SK-N-SH (cell line): Measurements from ENCODE around the gene CPVL. TPM values are rescaled to one million over a fixed set of nuclear protein-coding genes. Genes with fewer than 3 reads are reported as not detected.

Experiments used
- CTCF ChIA-PET: fragments of 300-600, 350-600 bp; formaldehyde crosslinking; extraction: SDS; loops from one replicate; lab custom pipeline; 2021; lab: Yijun Ruan, JAX
- POLR2A ChIA-PET: fragments of 350-600 bp; sonication (Branson Sonifier 250); formaldehyde crosslinking; extraction: SDS; loops from one replicate; lab custom pipeline; 2020; ENCODE audit warnings: antibody characterized with exemption, inconsistent platforms; lab: Yijun Ruan, JAX
- DNase-seq: peaks from one replicate; pipeline ENCODE4 v3.0.0; 2012
- H2AFZ ChIP-seq: fragments of 200-600 bp; sonication (generic); 2 replicates; pipeline ENCODE4 v1.8.1; 2016; ENCODE audit warnings: antibody characterized with exemption, mild to moderate bottlenecking, low read depth
- H3F3A ChIP-seq: fragments of 200-600 bp; sonication (generic); replicated peaks from 2 replicates; pipeline ENCODE3; 2016; ENCODE audit warnings: antibody characterized with exemption, mild to moderate bottlenecking; ENCODE audit not compliant: insufficient read depth
- H3K27ac ChIP-seq, 2 experiments: fragments of 200-500 bp in 1 of 2; fragments of 200-600 bp in 1 of 2; sonication (Bioruptor generic) in 1 of 2; sonication (generic), shearing (Covaris generic) in 1 of 2; 2 replicates each; pipeline versions ENCODE4 v1.5.1 to v1.6.1; 2014 to 2016; ENCODE audit warnings: low read depth in 2 of 2, inconsistent platforms in 1 of 2, low read length in 1 of 2, mild to moderate bottlenecking in 1 of 2, mixed read lengths in 1 of 2
- H3K27me3 ChIP-seq: fragments of 200-600 bp; sonication (generic), shearing (Covaris generic); 2 replicates; pipeline ENCODE4 v1.6.1; 2016; ENCODE audit warnings: mixed run types; ENCODE audit not compliant: insufficient read depth
- H3K36me3 ChIP-seq, 2 experiments: fragments of 200-500 bp in 1 of 2; fragments of 200-600 bp in 1 of 2; sonication (Bioruptor generic) in 1 of 2; sonication (generic) in 1 of 2; replicated peaks in 1 of 2; 2 replicates each; pipeline versions ENCODE3 to v1.5.1; 2014 to 2016; ENCODE audit warnings: low read length in 1 of 2, mild to moderate bottlenecking in 1 of 2; ENCODE audit not compliant: insufficient read depth in 2 of 2, control insufficient read depth in 1 of 2
- H3K4me1 ChIP-seq, 2 experiments: fragments of 200-500 bp in 1 of 2; fragments of 200-600 bp in 1 of 2; sonication (Bioruptor generic) in 1 of 2; sonication (generic), shearing (Covaris generic) in 1 of 2; 2 replicates each; pipeline versions ENCODE4 v1.5.1 to v1.6.1; 2014 to 2016; ENCODE audit warnings: low read depth in 1 of 2, low read length in 1 of 2, mixed run types in 1 of 2; ENCODE audit not compliant: insufficient read depth in 2 of 2, control insufficient read depth in 1 of 2
- H3K4me2 ChIP-seq: fragments of 200-600 bp; sonication (generic), shearing (Covaris generic); 2 replicates; pipeline ENCODE4 v1.6.1; 2017; ENCODE audit warnings: mixed run types
- H3K4me3 ChIP-seq, 2 experiments: fragments of 200-500 bp in 1 of 2; fragments of 200-600 bp in 1 of 2; sonication (Bioruptor generic) in 1 of 2; sonication (generic), shearing (Covaris generic) in 1 of 2; 2 replicates each; pipeline versions ENCODE4 v1.5.1 to v1.8.1; 2014 to 2016; ENCODE audit warnings: low read depth in 2 of 2, inconsistent platforms in 1 of 2, low read length in 1 of 2, mild to moderate bottlenecking in 1 of 2, mixed read lengths in 1 of 2, moderate library complexity in 1 of 2
- H3K79me2 ChIP-seq: fragments of 200-600 bp; sonication (generic); 2 replicates; pipeline ENCODE4 v1.8.1; 2017; ENCODE audit warnings: mild to moderate bottlenecking; ENCODE audit not compliant: insufficient read depth
- H3K9ac ChIP-seq: fragments of 200-600 bp; sonication (generic); 2 replicates; pipeline ENCODE4 v1.6.1; 2017; ENCODE audit warnings: mixed run types
- H3K9me2 ChIP-seq: fragments of 200-600 bp; sonication (generic); 2 replicates; pipeline ENCODE4 v1.6.1; 2017; ENCODE audit warnings: mixed run types
- H3K9me3 ChIP-seq: fragments of 200-600 bp; sonication (generic); 2 replicates; pipeline ENCODE4 v1.6.1; 2017; ENCODE audit warnings: mixed run types, mild to moderate bottlenecking, moderate library complexity
- H4K20me1 ChIP-seq: fragments of 200-600 bp; sonication (generic); 2 replicates; pipeline ENCODE4 v1.6.1; 2017; ENCODE audit warnings: mild to moderate bottlenecking, mixed run types; ENCODE audit not compliant: insufficient read depth
- EP300 ChIP-seq, 2 experiments: IDR thresholded peaks; 2 replicates each; pipeline versions ENCODE4 v1.4.0 to v1.6.1; 2012; ENCODE audit warnings: borderline replicate concordance in 1 of 2, low read depth in 1 of 2, low read length in 1 of 2
- FOSL2 ChIP-seq: IDR thresholded peaks from 2 replicates; pipeline ENCODE4 v1.4.0; 2012; ENCODE audit warnings: low read depth, mild to moderate bottlenecking, moderate library complexity, borderline replicate concordance
- FOXJ3 ChIP-seq: sonication (generic); formaldehyde crosslinking; IDR thresholded peaks from 2 replicates; pipeline ENCODE4 v1.5.1; 2020; ENCODE audit warnings: mild to moderate bottlenecking, missing genetic modification reagents
- GATA2 ChIP-seq: sonication (generic); formaldehyde crosslinking; IDR thresholded peaks from 2 replicates; pipeline ENCODE4 v1.5.0; 2020; ENCODE audit warnings: mild to moderate bottlenecking, missing genetic modification reagents
- JUND ChIP-seq: IDR thresholded peaks from 2 replicates; pipeline ENCODE4 v1.4.0; 2012
- MEF2A ChIP-seq: IDR thresholded peaks from 2 replicates; pipeline ENCODE4 v1.4.0; 2012; ENCODE audit warnings: low read depth, borderline replicate concordance
- MXI1 ChIP-seq: IDR thresholded peaks from 2 replicates; pipeline ENCODE4 v1.6.1; 2012; ENCODE audit warnings: mild to moderate bottlenecking, low read depth, low read length, improper control_type of control experiment
- NFIC ChIP-seq: IDR thresholded peaks from 2 replicates; pipeline ENCODE4 v1.4.0; 2012; ENCODE audit warnings: borderline replicate concordance
- RAD21 ChIP-seq: IDR thresholded peaks from 2 replicates; pipeline ENCODE4 v1.6.1; 2012; ENCODE audit warnings: mild to moderate bottlenecking, low read length
- RCOR1 ChIP-seq: fragments of 150-350 bp; IDR thresholded peaks from 2 replicates; pipeline ENCODE4 v1.6.1; 2017; ENCODE audit warnings: antibody characterized with exemption, low read length
- RXRA ChIP-seq: IDR thresholded peaks from 2 replicates; pipeline ENCODE4 v1.4.0; 2012; ENCODE audit warnings: low read depth, mild to moderate bottlenecking, borderline replicate concordance
- SIN3A ChIP-seq: IDR thresholded peaks from 2 replicates; pipeline ENCODE4 v1.6.1; 2012; ENCODE audit warnings: low read depth, mild to moderate bottlenecking, low read length, moderate library complexity, borderline replicate concordance
- TAF1 ChIP-seq: IDR thresholded peaks from 2 replicates; pipeline ENCODE4 v1.6.1; 2012; ENCODE audit warnings: low read depth, mild to moderate bottlenecking, low read length, moderate library complexity, borderline replicate concordance
- WGBS: methylation state at CpG from one replicate; pipeline ENCODE4 v1.1.6; 2017; ENCODE audit warnings: low lambda C conversion rate; 5-methylcytosine and 5-hydroxymethylcytosine counted together
- polyA plus RNA-seq, 3 experiments: library from polyadenylated mRNA; depleted of rRNA; stranded (reverse); fragments of >200 nt; gene quantifications; 2 replicates each; pipeline ENCODE4 v1.2.3, GENCODE V29; 2012
- TF ChIP-seq, protein P1 (sequence below): fragments of 200-600 bp; sonication (generic); IDR thresholded peaks from 2 replicates; pipeline ENCODE4 v1.6.1; 2017; ENCODE audit warnings: antibody characterized with exemption, mild to moderate bottlenecking, moderate library complexity
- TF ChIP-seq, protein P2 (sequence below): fragments of 150-350 bp; IDR thresholded peaks from 2 replicates; pipeline ENCODE4 v1.6.1; 2016; ENCODE audit warnings: mild to moderate bottlenecking, low read depth, low read length
- TF ChIP-seq, protein P3 (sequence below): IDR thresholded peaks from 2 replicates; pipeline ENCODE4 v1.4.0; 2012; ENCODE audit warnings: low read depth, borderline replicate concordance
- TF ChIP-seq, protein P4 (sequence below): IDR thresholded peaks from 2 replicates; pipeline ENCODE4 v1.4.0; 2012; ENCODE audit warnings: low read depth, borderline replicate concordance
- TF ChIP-seq, protein P5 (sequence below): IDR thresholded peaks from 2 replicates; pipeline ENCODE4 v1.6.1; 2012; ENCODE audit warnings: mild to moderate bottlenecking, low read depth, low read length, moderate library complexity

CPVL gene
- polyA plus RNA-seq, 1 of the 3 experiments (the other 2 are of a cell fraction): not detected

DNA sequence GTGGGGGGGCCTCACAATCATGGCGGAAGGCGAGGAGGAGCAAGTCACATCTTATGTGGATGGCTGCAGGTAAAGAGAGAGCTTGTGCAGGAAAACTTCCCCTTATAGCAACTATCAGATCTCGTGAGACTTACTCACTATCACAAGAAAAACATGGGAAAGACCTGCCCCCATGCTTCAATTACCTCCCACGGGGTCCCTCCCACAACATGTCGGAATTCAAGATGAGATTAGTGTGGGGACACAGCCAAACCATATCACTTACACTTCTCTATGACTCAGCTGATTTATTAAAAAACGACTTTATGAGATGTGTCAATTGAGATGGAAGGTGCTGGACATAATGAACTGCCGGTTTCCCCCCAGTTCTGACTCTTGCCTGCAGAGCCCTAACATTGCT, 24.4 kb upstream of the CPVL start (continued):
- TF ChIP-seq TAF1 (no peak), JUND (no peak)
- TF ChIP-seq, all 33 proteins: peak for 0

DNA sequence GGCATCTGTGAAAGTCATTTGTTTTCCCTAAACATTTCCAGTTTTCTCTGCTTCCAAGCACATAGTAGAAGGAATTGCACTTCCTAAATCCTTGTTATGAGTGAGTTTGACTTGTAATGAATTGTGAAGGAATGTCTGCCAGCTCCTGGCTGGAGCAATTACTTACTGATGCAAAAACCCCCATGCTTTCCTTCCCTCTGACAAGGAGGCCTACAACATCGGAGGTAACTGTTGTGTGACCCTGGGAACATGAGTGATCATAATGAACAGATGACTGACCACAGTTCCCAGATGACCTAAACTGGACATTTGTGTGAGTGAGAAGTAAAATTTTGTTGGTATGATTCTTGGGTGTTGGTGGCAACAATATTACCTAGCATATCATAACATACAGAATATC, 21.4 kb upstream of the CPVL start:
- no peak overlapping the region for H3K4me2 ChIP-seq
- no peak overlapping the region for H2AFZ ChIP-seq
- DNase-seq: no peak
- 67% methylated on average over 1 of the region's 1 CpG for WGBS
- no peaks in the 10 kb centered on the region for H3K79me2 ChIP-seq
- H3K36me3 ChIP-seq: no peaks in the 10 kb centered on the region
- no peaks in the 10 kb centered on the region for H3K9me3 ChIP-seq
- H3K9ac ChIP-seq: no peak overlapping the region
- H3F3A ChIP-seq: no peaks in the 10 kb centered on the region
- no peak for TF ChIP-seq GATA2 (CRISPR knock-in tag)
- no peak for TF ChIP-seq RAD21
- no peak for TF ChIP-seq FOSL2
- TF ChIP-seq SIN3A: no peak
- no peak for TF ChIP-seq MXI1
- TF ChIP-seq RXRA: no peak
- TF ChIP-seq, protein P1, sequence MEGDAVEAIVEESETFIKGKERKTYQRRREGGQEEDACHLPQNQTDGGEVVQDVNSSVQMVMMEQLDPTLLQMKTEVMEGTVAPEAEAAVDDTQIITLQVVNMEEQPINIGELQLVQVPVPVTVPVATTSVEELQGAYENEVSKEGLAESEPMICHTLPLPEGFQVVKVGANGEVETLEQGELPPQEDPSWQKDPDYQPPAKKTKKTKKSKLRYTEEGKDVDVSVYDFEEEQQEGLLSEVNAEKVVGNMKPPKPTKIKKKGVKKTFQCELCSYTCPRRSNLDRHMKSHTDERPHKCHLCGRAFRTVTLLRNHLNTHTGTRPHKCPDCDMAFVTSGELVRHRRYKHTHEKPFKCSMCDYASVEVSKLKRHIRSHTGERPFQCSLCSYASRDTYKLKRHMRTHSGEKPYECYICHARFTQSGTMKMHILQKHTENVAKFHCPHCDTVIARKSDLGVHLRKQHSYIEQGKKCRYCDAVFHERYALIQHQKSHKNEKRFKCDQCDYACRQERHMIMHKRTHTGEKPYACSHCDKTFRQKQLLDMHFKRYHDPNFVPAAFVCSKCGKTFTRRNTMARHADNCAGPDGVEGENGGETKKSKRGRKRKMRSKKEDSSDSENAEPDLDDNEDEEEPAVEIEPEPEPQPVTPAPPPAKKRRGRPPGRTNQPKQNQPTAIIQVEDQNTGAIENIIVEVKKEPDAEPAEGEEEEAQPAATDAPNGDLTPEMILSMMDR: no peak
- TF ChIP-seq, protein P2, sequence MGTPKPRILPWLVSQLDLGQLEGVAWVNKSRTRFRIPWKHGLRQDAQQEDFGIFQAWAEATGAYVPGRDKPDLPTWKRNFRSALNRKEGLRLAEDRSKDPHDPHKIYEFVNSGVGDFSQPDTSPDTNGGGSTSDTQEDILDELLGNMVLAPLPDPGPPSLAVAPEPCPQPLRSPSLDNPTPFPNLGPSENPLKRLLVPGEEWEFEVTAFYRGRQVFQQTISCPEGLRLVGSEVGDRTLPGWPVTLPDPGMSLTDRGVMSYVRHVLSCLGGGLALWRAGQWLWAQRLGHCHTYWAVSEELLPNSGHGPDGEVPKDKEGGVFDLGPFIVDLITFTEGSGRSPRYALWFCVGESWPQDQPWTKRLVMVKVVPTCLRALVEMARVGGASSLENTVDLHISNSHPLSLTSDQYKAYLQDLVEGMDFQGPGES: no peak
- TF ChIP-seq, protein P3, sequence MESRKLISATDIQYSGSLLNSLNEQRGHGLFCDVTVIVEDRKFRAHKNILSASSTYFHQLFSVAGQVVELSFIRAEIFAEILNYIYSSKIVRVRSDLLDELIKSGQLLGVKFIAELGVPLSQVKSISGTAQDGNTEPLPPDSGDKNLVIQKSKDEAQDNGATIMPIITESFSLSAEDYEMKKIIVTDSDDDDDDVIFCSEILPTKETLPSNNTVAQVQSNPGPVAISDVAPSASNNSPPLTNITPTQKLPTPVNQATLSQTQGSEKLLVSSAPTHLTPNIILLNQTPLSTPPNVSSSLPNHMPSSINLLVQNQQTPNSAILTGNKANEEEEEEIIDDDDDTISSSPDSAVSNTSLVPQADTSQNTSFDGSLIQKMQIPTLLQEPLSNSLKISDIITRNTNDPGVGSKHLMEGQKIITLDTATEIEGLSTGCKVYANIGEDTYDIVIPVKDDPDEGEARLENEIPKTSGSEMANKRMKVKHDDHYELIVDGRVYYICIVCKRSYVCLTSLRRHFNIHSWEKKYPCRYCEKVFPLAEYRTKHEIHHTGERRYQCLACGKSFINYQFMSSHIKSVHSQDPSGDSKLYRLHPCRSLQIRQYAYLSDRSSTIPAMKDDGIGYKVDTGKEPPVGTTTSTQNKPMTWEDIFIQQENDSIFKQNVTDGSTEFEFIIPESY: no peak
- no peak for TF ChIP-seq MEF2A
- TF ChIP-seq, protein P4, sequence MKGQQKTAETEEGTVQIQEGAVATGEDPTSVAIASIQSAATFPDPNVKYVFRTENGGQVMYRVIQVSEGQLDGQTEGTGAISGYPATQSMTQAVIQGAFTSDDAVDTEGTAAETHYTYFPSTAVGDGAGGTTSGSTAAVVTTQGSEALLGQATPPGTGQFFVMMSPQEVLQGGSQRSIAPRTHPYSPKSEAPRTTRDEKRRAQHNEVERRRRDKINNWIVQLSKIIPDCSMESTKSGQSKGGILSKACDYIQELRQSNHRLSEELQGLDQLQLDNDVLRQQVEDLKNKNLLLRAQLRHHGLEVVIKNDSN: no peak
- no peak for TF ChIP-seq FOXJ3 (CRISPR knock-in tag)
- TF ChIP-seq EP300 (IDR thresholded peaks at IDR 0.05; ENCODE audit: borderline replicate concordance in 1 of 2, low read depth in 1 of 2, low read length in 1 of 2): no peak
- no peak for TF ChIP-seq NFIC
- TF ChIP-seq RCOR1: no peak
- TF ChIP-seq, protein P5, sequence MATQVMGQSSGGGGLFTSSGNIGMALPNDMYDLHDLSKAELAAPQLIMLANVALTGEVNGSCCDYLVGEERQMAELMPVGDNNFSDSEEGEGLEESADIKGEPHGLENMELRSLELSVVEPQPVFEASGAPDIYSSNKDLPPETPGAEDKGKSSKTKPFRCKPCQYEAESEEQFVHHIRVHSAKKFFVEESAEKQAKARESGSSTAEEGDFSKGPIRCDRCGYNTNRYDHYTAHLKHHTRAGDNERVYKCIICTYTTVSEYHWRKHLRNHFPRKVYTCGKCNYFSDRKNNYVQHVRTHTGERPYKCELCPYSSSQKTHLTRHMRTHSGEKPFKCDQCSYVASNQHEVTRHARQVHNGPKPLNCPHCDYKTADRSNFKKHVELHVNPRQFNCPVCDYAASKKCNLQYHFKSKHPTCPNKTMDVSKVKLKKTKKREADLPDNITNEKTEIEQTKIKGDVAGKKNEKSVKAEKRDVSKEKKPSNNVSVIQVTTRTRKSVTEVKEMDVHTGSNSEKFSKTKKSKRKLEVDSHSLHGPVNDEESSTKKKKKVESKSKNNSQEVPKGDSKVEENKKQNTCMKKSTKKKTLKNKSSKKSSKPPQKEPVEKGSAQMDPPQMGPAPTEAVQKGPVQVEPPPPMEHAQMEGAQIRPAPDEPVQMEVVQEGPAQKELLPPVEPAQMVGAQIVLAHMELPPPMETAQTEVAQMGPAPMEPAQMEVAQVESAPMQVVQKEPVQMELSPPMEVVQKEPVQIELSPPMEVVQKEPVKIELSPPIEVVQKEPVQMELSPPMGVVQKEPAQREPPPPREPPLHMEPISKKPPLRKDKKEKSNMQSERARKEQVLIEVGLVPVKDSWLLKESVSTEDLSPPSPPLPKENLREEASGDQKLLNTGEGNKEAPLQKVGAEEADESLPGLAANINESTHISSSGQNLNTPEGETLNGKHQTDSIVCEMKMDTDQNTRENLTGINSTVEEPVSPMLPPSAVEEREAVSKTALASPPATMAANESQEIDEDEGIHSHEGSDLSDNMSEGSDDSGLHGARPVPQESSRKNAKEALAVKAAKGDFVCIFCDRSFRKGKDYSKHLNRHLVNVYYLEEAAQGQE: no peak
- TF ChIP-seq, all 33 proteins: peak for 0
- Histone ChIP-seq H3K4me1 (no peaks in the 10 kb centered on the region), H3K9me2 (0 out of 2 replicates have a peak, but pooled peaks cover 4% of the 10 kb centered on the region), H3K27me3 (no peaks in the 10 kb centered on the region), H4K20me1 (no peaks in the 10 kb centered on the region), H3K4me3 (no peak overlapping the region), H3K27ac (no peak overlapping the region)
- ChIA-PET POLR2A (no interaction called here), CTCF (interaction anchor here (1.5 to 19.3 kb wide), 3 partner anchors 12 to 178 kb away, joined by 4 to 189 read pairs (median 5); no protein-coding TSS in a partner anchor)
